HepG2 (cell line): Measurements from ENCODE around the gene GDF9. TPM values are rescaled to one million over a fixed set of nuclear protein-coding genes. Genes with fewer than 3 reads are reported as not detected.

ENCODE experiments used
- ASH2L ChIP-seq: fragments of 300-600, 200-600 bp; sonication (generic); IDR thresholded peaks from 2 replicates; pipeline ENCODE4 v1.7.0; 2017; ENCODE audit warnings: low read depth, mild to moderate bottlenecking, moderate library complexity, mixed read lengths, low read length; ENCODE audit not compliant: insufficient read length
- CCDC6 ChIP-seq: sonication (generic); formaldehyde crosslinking; IDR thresholded peaks from 2 replicates; pipeline ENCODE4 v1.8.1; 2022; ENCODE audit warnings: mild to moderate bottlenecking, missing genetic modification reagents, moderate library complexity
- DDIT3 ChIP-seq: sonication (generic); formaldehyde crosslinking; IDR thresholded peaks from 2 replicates; pipeline ENCODE4 v1.4.0; 2020; ENCODE audit warnings: mild to moderate bottlenecking, missing genetic modification reagents
- EP300 ChIP-seq, 3 experiments: sonication (generic) in 1 of 3; formaldehyde crosslinking in 1 of 3; IDR thresholded peaks; 2 replicates each; pipeline versions ENCODE4 v1.5.1 to v1.6.1; 2011 to 2020; ENCODE audit warnings: low read depth in 2 of 3, low read length in 2 of 3, borderline replicate concordance in 1 of 3, improper control_type of control experiment in 1 of 3, mild to moderate bottlenecking in 1 of 3, missing genetic modification reagents in 1 of 3, moderate library complexity in 1 of 3
- RERE ChIP-seq: IDR thresholded peaks from 2 replicates; pipeline ENCODE4 v1.6.1; 2016; ENCODE audit warnings: low read depth, missing genetic modification reagents, missing compliant biosample characterization
- RNF2 ChIP-seq: fragments of 450-650 bp; conservative IDR thresholded peaks from 2 replicates; pipeline ENCODE4 v1.6.1; 2016; ENCODE audit warnings: low read depth
- ZNF276 ChIP-seq: sonication (generic); formaldehyde crosslinking; IDR thresholded peaks from 2 replicates; pipeline ENCODE4 v1.4.0; 2020; ENCODE audit warnings: mild to moderate bottlenecking, low read depth, missing genetic modification reagents
- ZNF776 ChIP-seq: sonication (generic); formaldehyde crosslinking; IDR thresholded peaks from 2 replicates; pipeline ENCODE4 v1.4.0; 2020; ENCODE audit warnings: mild to moderate bottlenecking, missing genetic modification reagents
- polyA plus RNA-seq, 8 experiments: library from polyadenylated mRNA; depleted of rRNA in 3 of 8; stranded (reverse) in 7 of 8; unstranded in 1 of 8; fragments of >200 nt; fragmentation: Illumina TruSeq in 4 of 8; extraction: Trizol in 4 of 8; gene quantifications; 2 replicates each; pipeline versions ENCODE4 v1.2.1 to v1.2.3, GENCODE V29; 2011 to 2016; ENCODE audit warnings: low read depth in 4 of 8, missing spikeins in 1 of 8, mixed read lengths in 1 of 8; ENCODE audit not compliant: insufficient read depth in 1 of 8
- total RNA-seq, 5 experiments: library from RNA; depleted of rRNA; stranded (reverse); fragments of >200 nt; fragmentation: Illumina TruSeq; extraction: Trizol; gene quantifications; 2 replicates each; pipeline ENCODE4 v1.2.3, GENCODE V29; 2016; ENCODE audit warnings: low read depth in 1 of 5
- TF ChIP-seq, protein P1 (sequence below): sonication (generic); formaldehyde crosslinking; IDR thresholded peaks from 2 replicates; pipeline ENCODE4 v1.4.0; 2020; ENCODE audit warnings: missing genetic modification reagents, borderline replicate concordance
- TF ChIP-seq, protein P2 (sequence below): sonication (generic); formaldehyde crosslinking; IDR thresholded peaks from 2 replicates; pipeline ENCODE4 v1.4.0; 2020; ENCODE audit warnings: missing genetic modification reagents

Gene GDF9
- total and polyA plus RNA-seq, 2 of the 13 experiments (the other 11 are each of a cell fraction or from before 2014, with no cell fraction given), result 0.33 to 0.38 TPM

GRCh38 chr5:132859889-132860437, 6.3 kb downstream of the GDF9 start (continued):
- TF ChIP-seq, protein P1, sequence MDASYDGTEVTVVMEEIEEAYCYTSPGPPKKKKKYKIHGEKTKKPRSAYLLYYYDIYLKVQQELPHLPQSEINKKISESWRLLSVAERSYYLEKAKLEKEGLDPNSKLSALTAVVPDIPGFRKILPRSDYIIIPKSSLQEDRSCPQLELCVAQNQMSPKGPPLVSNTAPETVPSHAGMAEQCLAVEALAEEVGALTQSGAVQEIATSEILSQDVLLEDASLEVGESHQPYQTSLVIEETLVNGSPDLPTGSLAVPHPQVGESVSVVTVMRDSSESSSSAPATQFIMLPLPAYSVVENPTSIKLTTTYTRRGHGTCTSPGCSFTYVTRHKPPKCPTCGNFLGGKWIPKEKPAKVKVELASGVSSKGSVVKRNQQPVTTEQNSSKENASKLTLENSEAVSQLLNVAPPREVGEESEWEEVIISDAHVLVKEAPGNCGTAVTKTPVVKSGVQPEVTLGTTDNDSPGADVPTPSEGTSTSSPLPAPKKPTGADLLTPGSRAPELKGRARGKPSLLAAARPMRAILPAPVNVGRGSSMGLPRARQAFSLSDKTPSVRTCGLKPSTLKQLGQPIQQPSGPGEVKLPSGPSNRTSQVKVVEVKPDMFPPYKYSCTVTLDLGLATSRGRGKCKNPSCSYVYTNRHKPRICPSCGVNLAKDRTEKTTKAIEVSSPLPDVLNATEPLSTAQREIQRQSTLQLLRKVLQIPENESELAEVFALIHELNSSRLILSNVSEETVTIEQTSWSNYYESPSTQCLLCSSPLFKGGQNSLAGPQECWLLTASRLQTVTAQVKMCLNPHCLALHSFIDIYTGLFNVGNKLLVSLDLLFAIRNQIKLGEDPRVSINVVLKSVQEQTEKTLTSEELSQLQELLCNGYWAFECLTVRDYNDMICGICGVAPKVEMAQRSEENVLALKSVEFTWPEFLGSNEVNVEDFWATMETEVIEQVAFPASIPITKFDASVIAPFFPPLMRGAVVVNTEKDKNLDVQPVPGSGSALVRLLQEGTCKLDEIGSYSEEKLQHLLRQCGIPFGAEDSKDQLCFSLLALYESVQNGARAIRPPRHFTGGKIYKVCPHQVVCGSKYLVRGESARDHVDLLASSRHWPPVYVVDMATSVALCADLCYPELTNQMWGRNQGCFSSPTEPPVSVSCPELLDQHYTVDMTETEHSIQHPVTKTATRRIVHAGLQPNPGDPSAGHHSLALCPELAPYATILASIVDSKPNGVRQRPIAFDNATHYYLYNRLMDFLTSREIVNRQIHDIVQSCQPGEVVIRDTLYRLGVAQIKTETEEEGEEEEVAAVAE, result no peak
- TF ChIP-seq ZNF776 (CRISPR knock-in tag) (no peak), ASH2L (no peak), CCDC6 (CRISPR knock-in tag) (no peak), DDIT3 (CRISPR knock-in tag) (no peak), RNF2 (no peak), RERE (CRISPR knock-in tag) (no peak), EP300 (IDR thresholded peaks at IDR 0.05; ENCODE audit: low read depth in 2 of 2, low read length in 2 of 2) (no peak), EP300 (CRISPR knock-in tag; IDR thresholded peaks at IDR 0.05; ENCODE audit: borderline replicate concordance) (no peak), ZNF276 (CRISPR knock-in tag) (no peak)
- TF ChIP-seq, protein P2, sequence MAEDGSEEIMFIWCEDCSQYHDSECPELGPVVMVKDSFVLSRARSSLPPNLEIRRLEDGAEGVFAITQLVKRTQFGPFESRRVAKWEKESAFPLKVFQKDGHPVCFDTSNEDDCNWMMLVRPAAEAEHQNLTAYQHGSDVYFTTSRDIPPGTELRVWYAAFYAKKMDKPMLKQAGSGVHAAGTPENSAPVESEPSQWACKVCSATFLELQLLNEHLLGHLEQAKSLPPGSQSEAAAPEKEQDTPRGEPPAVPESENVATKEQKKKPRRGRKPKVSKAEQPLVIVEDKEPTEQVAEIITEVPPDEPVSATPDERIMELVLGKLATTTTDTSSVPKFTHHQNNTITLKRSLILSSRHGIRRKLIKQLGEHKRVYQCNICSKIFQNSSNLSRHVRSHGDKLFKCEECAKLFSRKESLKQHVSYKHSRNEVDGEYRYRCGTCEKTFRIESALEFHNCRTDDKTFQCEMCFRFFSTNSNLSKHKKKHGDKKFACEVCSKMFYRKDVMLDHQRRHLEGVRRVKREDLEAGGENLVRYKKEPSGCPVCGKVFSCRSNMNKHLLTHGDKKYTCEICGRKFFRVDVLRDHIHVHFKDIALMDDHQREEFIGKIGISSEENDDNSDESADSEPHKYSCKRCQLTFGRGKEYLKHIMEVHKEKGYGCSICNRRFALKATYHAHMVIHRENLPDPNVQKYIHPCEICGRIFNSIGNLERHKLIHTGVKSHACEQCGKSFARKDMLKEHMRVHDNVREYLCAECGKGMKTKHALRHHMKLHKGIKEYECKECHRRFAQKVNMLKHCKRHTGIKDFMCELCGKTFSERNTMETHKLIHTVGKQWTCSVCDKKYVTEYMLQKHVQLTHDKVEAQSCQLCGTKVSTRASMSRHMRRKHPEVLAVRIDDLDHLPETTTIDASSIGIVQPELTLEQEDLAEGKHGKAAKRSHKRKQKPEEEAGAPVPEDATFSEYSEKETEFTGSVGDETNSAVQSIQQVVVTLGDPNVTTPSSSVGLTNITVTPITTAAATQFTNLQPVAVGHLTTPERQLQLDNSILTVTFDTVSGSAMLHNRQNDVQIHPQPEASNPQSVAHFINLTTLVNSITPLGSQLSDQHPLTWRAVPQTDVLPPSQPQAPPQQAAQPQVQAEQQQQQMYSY (CRISPR knock-in tag), result no peak
